H1 (cell line): ENCODE measurements around the gene SEMA3F.

Experiments
- ATF2 ChIP-seq: IDR thresholded peaks from 2 replicates; pipeline ENCODE4 v1.6.1; 2012; ENCODE audit warnings: low read length, inconsistent platforms
- BCL11A ChIP-seq, 2 experiments: IDR thresholded peaks; one replicate each; pipeline ENCODE4 v1.6.1; 2011; ENCODE audit warnings: low read depth in 2 of 2, low read length in 2 of 2, mild to moderate bottlenecking in 2 of 2
- JUN ChIP-seq: IDR thresholded peaks from 2 replicates; pipeline ENCODE4 v1.6.1; 2011; ENCODE audit warnings: low read depth, mild to moderate bottlenecking, improper control_type of control experiment, low read length
- TF ChIP-seq, protein P1 (sequence below), 3 experiments: IDR thresholded peaks; 1 replicate in 2 of 3; 2 replicates in 1 of 3; pipeline versions ENCODE4 v1.5.1 to v1.6.1; 2011; ENCODE audit warnings: low read length in 3 of 3, mild to moderate bottlenecking in 3 of 3, inconsistent platforms in 2 of 3, low read depth in 1 of 3, moderate library complexity in 1 of 3; ENCODE audit not compliant: insufficient read depth in 1 of 3; ENCODE audit errors: control extremely low read depth in 1 of 3
- TF ChIP-seq, protein P2 (sequence below): IDR thresholded peaks from 2 replicates; pipeline ENCODE4 v1.6.1; 2011; ENCODE audit warnings: low read length, improper control_type of control experiment

DNA sequence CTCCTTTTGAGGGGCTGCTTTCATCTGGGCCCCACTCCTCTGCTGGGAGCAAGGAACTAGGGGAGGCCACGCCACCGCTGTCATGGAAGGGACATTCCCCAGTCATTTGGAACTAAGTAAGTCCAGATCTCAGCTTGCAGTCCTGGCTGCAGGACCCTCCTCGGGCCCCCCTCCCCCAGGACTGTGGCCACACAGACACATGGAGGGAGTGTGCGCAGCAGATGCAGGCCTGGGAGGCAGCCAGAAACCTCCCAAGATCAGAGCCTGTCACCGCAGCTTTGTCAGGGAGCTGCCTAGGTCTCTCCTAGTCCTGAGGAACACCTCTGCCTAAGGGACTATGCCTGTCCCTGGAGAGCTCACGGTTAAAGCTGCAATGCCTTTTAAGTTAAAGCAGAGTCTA, 7.3 kb upstream of the SEMA3F start:
- TF ChIP-seq JUN (no peak), ATF2 (no peak), BCL11A (IDR thresholded peaks at IDR 0.05; ENCODE audit: low read depth in 2 of 2, low read length in 2 of 2) (no peak)
- TF ChIP-seq, protein P1, sequence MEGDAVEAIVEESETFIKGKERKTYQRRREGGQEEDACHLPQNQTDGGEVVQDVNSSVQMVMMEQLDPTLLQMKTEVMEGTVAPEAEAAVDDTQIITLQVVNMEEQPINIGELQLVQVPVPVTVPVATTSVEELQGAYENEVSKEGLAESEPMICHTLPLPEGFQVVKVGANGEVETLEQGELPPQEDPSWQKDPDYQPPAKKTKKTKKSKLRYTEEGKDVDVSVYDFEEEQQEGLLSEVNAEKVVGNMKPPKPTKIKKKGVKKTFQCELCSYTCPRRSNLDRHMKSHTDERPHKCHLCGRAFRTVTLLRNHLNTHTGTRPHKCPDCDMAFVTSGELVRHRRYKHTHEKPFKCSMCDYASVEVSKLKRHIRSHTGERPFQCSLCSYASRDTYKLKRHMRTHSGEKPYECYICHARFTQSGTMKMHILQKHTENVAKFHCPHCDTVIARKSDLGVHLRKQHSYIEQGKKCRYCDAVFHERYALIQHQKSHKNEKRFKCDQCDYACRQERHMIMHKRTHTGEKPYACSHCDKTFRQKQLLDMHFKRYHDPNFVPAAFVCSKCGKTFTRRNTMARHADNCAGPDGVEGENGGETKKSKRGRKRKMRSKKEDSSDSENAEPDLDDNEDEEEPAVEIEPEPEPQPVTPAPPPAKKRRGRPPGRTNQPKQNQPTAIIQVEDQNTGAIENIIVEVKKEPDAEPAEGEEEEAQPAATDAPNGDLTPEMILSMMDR (IDR thresholded peaks at IDR 0.05; ENCODE audit: control extremely low read depth in 1 of 3, insufficient read depth in 1 of 3, low read depth in 1 of 3, low read length in 3 of 3) = no peak
- TF ChIP-seq, protein P2, sequence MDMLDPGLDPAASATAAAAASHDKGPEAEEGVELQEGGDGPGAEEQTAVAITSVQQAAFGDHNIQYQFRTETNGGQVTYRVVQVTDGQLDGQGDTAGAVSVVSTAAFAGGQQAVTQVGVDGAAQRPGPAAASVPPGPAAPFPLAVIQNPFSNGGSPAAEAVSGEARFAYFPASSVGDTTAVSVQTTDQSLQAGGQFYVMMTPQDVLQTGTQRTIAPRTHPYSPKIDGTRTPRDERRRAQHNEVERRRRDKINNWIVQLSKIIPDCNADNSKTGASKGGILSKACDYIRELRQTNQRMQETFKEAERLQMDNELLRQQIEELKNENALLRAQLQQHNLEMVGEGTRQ = no peak
